Subcutaneous preadipocyte (primary cell): ENCODE results near the gene MCRIP2. TPM values are rescaled to one million over a fixed set of nuclear protein-coding genes. Genes with fewer than 3 reads are reported as not detected.

Experiments
- total RNA-seq: library from RNA; depleted of rRNA; stranded (reverse); fragments of >200 nt; gene quantifications from 2 replicates; pipeline ENCODE4 v1.2.3, GENCODE V29; 2012

The MCRIP2 gene
- total RNA-seq: 23.7 and 25.7 TPM in 2 replicates

GRCh38 chr16:641326-642188, at the start of gene MCRIP2:
TSS of gene MCRIP2 (plus strand) at chr16:641828. CDS start at chr16:641992, 164 bp downstream.

GRCh38 chr16:630815-631405, 10.7 kb upstream of the MCRIP2 start, which contains the start of gene WFIKKN1:
TSS of gene WFIKKN1 (plus strand) at chr16:630985. CDS start at chr16:631254, 269 bp downstream.

GRCh38 chr16:636206-637080, 5.2 kb upstream of the MCRIP2 start, which contains the start of gene METTL26:
TSS of gene METTL26 (minus strand) at chr16:636305. CDS start at chr16:636290, 15 bp downstream.

DNA sequence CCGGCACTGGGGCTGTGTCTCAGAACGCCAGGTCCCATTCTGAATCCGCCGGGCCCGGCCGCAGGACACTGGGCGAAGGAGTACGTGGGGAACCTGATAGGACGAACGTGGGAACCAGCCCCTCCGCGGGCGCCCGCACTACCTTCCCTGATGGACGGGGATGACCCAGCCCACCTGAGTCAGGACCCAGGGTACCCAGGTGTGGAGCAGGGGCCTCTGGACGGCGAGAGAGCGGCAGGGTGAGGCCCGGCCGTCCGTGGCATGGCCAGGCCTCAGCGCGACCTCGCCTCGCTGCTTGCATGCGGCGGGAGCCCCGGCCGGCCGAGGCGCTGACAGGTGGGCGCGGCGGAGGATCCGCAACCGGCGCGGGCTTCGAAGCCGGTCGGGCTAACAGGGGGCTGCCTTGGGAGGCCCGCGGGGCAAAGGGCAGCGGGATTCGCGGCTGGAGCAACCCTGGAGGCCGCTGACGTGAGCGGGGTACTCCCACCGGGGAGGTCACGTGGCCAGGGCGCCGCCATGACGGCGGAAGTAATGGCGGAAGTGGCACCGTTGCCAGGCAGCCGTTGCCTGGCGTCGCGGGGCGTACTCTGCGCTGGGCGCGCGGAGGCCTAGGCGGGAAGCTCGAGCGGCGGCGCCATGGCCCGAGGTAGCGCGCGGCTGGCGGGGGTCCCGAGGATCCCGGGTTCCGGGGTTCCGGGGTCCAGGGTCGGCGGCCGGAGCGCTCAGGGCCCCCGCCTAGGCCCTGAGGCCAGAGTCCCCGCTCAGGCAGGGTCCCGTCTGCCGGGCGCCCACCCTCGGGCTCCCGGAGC, 7.4 kb downstream of the MCRIP2 start, which contains the start of gene WDR90:
Gene WDR90 (plus strand): TSS at position 585 of the 809 bp plus-strand sequence. CDS start 52 bp downstream, at position 637.

DNA sequence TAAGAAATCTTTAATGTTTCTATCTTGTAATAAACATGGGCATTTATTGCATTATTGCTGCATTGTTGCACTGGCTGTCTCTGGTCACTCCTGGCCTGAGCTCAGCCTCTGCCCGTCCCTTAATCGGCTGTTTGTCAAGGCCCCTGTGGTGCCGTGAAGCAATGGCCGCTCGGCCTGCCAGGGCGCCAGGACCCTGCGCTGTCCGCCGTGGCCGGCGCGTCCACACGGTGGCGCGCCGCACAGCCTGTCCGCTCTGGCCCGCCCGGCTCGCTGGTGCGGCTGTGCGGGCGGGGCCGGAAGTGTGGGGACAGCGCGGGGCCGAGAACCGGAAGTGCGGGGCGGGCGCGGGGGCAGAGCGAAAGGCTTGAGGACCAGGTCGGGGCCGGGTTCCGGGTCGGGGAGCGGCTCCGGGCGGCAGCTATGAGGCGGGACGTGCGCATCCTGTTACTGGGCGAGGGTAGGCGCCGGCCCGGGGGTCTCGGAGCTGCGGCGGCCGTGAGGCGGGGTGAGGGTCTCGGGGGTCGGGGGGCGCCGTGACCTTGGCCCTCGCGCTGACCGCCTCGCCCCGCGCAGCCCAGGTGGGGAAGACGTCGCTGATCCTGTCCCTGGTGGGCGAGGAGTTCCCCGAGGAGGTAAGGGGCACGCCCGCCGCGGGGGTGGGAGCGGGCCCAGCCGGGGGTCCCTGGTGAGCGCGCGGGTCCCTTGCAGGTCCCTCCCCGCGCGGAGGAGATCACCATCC, 26.3 kb downstream of the MCRIP2 start, which contains the start of gene RHOT2:
Gene RHOT2 (plus strand): TSS at position 353 of the 739 bp plus-strand sequence. CDS start 68 bp downstream, at position 421.

DNA sequence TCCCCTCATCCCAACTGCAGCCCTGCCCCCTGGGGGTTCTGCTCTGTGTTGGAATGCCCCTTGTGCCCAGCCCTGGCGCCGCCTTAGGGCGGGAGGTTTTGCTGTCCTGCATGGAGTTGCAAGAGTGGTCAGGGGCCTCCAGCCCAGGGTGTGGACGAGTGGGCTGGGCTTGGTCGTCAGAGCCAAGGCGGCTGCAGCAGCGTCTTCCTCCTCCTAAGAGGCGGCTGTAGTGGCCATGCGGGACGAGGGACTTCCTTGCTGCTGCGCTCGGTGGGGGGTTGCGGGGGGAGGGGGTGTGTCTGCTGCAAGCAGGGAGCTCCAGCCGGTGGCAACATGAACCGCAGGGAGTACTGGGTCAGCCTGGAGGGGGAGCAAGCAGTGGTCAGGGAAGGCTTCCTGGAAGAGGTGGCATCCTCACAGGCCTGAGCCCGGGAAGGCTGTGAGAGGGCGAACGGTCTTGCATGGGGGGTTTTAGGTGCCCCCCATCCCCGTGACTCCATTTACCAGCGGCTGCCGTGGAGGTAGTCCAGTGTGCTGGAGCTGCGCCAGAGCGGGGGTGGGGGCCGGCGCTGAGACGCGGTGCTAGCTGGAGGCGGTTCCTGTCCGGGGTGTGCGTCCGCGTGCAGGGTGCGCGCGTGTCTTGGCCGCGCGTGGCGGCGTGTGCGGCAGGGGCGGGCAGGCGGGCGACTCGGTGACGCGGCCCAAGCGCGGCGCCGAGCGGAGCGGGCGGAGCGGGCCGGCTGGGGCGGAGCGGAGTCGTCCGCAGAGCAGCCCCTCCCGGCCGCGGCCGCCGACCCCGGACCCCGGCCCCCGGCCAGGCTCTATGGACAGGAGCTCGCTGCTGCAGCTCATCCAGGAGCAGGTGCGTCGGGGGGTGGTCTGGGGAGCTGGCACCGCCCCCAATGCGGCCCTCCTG, 33.6 kb downstream of the MCRIP2 start, which contains the start of gene RHBDL1:
Gene RHBDL1 (plus strand): TSS at position 704 of the 916 bp plus-strand sequence. CDS start 120 bp downstream, at position 824.

GRCh38 chr16:679814-680624, 38.4 kb downstream of the MCRIP2 start, which contains the start of gene STUB1:
TSS of gene STUB1 (plus strand) at chr16:680410. CDS start at chr16:680526, 116 bp downstream.

GRCh38 chr16:684071-684794, 42.6 kb downstream of the MCRIP2 start, which contains the start of gene JMJD8:
TSS of gene JMJD8 (minus strand) at chr16:684334. CDS start at chr16:684319, 15 bp downstream.

Other genes starting within 250 kb of the MCRIP2 start
- gene NME4, start 244.6 kb upstream of the MCRIP2 start, total RNA-seq: 69.6 and 110 TPM in 2 replicates
- 14.9 and 23.9 TPM in 2 replicates for gene DECR2, start 239.9 kb upstream of the MCRIP2 start, total RNA-seq
- 21.7 and 23.5 TPM in 2 replicates for gene RAB11FIP3, start 216.2 kb upstream of the MCRIP2 start, total RNA-seq
- 45.2 and 67.6 TPM in 2 replicates for gene CAPN15, start 114.1 kb upstream of the MCRIP2 start, total RNA-seq
- gene PRR35, start 81.4 kb upstream of the MCRIP2 start, total RNA-seq: not detected in 2 replicates
- gene NHLRC4, start 74.8 kb upstream of the MCRIP2 start, total RNA-seq: 0.37 and 0.59 TPM in 2 replicates
- 23.5 and 25.6 TPM in 2 replicates for gene PIGQ, start 71.9 kb upstream of the MCRIP2 start, total RNA-seq
- gene RAB40C, start 51.8 kb upstream of the MCRIP2 start, total RNA-seq: 11.4 and 13.3 TPM in 2 replicates
- gene WFIKKN1, start 10.8 kb upstream of the MCRIP2 start, total RNA-seq: 0.20 and 0.37 TPM in 2 replicates
- gene METTL26, start 5.5 kb upstream of the MCRIP2 start, total RNA-seq: 88.2 and 125 TPM in 2 replicates
- 15.4 and 25.8 TPM in 2 replicates for gene WDR90, start 7.5 kb downstream of the MCRIP2 start, total RNA-seq
- 40.4 and 58.6 TPM in 2 replicates for gene RHOT2, start 26.3 kb downstream of the MCRIP2 start, total RNA-seq
- 0.39 and 1.8 TPM in 2 replicates for gene RHBDL1, start 33.8 kb downstream of the MCRIP2 start, total RNA-seq
- gene STUB1, start 38.6 kb downstream of the MCRIP2 start, total RNA-seq: 129 and 152 TPM in 2 replicates
- gene JMJD8, start 42.5 kb downstream of the MCRIP2 start, total RNA-seq: 30.9 and 35.6 TPM in 2 replicates
- gene WDR24, start 48.6 kb downstream of the MCRIP2 start, total RNA-seq: 9.6 and 10.0 TPM in 2 replicates
- 0.37 and 0.59 TPM in 2 replicates for gene FBXL16, start 64.0 kb downstream of the MCRIP2 start, total RNA-seq
- 54.0 and 71.2 TPM in 2 replicates for gene METRN, start 73.3 kb downstream of the MCRIP2 start, total RNA-seq
- gene ANTKMT, start 79.3 kb downstream of the MCRIP2 start, total RNA-seq: 27.2 and 28.3 TPM in 2 replicates
- 3.7 and 4.7 TPM in 2 replicates for gene CCDC78, start 84.6 kb downstream of the MCRIP2 start, total RNA-seq
- gene HAGHL, start 85.3 kb downstream of the MCRIP2 start, total RNA-seq: 15.8 and 18.8 TPM in 2 replicates
- 34.8 and 36.0 TPM in 2 replicates for gene CIAO3, start 99.2 kb downstream of the MCRIP2 start, total RNA-seq
- gene MSLN, start 118.9 kb downstream of the MCRIP2 start, total RNA-seq: not detected in 2 replicates
- 27.2 and 29.1 TPM in 2 replicates for gene RPUSD1, start 146.6 kb downstream of the MCRIP2 start, total RNA-seq
- gene CHTF18, start 146.8 kb downstream of the MCRIP2 start, total RNA-seq: 16.9 and 20.1 TPM in 2 replicates
- gene GNG13, start 158.9 kb downstream of the MCRIP2 start, total RNA-seq: not detected in 2 replicates